GM21717 (cell line): Measurements from ENCODE around the gene PRKG1.

Experiments
- ATAC-seq: cut with Tn5 transposase; IDR thresholded peaks from one replicate; pipeline ENCODE4 v1.9.1; 2021; ENCODE audit warnings: mild to moderate bottlenecking, moderate library complexity; ENCODE audit not compliant: unreplicated experiment

Gene PRKG1

DNA sequence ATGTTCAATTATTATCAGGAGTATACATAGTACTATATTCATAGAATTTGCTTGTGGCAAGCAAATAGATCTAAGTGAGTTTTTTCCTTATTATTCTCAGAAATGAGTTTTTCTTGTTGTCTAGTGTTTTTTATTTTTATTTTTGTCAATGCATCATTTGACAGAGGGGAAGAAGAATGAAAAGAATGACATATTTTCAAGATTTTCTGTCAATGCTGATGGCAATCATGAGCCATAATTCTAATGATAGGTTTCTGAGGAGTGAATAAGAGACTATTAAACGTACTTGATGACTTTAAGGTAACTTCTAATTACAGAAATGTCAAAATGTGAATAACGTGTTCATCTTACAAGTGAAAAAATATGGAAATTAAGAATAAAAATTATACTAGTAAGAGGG lies 769.7 kb downstream of the PRKG1 start:
- no peak for ATAC-seq

DNA sequence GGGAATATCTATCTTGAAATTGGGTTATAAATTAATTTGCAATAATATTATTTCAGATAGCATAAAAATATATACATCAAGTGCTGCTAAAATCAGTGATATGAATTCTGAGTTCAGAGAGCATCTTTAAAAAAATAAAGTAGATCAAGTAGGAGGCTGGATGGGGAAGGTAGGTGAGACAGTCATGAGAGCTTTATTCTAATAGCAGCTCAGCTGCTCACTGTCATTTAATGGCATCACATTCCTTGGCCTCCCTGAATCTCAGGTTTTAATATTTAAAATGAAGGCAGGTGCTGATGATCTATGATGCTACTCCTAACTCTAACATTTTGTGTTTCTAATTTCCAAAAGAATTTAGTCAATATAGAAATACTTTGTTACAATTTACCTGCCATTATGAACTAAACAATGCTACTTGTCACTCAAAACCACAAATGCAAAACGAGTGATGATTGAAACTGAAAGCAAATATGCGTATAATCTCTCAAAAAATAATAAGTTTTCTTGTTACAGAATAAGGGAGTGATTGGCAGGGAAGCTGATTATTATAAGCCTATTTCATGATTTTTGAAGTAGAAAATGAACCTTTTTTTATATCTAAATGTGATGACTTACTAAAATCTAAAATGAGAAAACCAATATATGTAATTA lies 772.7 kb downstream of the PRKG1 start:
- ATAC-seq: peak; percentile 58

DNA sequence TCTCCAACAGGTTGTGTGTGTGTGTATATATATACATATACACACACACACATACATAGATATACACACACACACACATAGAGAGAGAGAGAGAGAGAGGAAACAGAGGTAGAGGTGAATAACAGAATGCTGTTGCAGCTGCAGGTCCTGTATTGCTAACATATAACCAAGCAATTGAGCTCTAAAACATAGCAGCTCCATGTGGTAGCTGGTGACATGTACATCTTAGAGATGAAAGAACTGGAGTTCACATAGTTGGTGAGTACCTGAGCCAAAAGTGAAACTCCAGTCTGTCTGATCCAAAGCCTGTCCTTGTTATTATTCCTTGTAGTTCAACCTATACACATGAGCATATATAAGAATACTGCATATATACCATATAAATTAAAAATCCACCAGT lies 778.0 kb downstream of the PRKG1 start:
- no peak for ATAC-seq

DNA sequence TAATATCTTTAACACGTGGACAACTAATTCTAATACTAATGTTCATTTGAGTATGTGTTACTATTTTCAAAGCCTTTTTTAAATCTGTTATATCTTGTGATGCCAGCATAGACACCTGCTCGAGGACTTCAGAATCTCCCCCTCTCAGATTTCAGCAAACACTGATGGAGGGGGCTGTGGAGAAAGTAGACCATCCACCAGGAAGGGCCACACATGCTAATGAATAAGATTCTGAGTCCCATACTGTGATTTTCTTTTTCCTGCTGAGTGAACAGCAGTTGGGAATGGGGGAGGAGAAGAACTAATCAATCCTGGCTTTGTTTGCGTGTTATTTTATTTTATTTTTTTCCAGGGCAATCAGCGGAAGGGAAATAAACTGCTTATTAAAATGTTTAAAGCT lies 783.0 kb downstream of the PRKG1 start:
- no peak for ATAC-seq

DNA sequence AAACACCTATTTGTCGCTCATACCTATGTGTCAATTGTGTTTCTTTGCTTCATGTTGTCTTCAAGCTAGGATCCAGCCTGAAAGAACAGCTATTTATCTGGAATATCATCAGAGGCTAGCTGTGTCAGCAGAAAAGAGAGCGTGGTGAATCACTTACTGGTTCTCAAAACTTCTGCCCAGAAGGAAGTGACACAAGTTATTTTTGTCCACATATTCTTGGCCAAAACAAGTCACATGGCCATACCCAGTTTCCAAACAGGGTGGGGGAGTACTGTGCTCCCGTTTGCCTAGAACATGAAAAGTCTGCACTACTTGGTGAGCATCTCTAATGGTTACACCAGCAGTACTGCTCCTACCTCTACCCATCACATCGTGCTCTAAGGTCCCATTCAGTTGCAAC lies 786.0 kb downstream of the PRKG1 start:
- peak; percentile 85 for ATAC-seq

DNA sequence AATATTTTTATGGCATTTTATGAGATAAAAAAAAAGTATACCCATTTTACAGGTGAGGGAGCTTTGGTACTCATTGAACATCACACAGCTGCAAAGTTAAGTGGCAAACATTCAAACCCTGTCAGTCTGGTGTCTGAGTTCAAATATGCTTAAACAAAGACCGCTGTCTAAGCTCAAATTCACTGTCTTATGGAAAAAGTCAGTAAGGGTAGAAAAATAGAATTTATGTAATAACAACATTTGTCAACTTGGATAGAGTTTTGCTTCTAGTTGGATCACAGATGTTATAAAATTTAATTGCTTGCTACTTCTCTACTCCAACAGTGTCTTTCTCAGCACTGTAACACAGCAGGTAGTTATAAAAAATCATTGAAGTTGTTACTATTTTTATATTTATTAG lies 786.8 kb downstream of the PRKG1 start:
- ATAC-seq: no peak

DNA sequence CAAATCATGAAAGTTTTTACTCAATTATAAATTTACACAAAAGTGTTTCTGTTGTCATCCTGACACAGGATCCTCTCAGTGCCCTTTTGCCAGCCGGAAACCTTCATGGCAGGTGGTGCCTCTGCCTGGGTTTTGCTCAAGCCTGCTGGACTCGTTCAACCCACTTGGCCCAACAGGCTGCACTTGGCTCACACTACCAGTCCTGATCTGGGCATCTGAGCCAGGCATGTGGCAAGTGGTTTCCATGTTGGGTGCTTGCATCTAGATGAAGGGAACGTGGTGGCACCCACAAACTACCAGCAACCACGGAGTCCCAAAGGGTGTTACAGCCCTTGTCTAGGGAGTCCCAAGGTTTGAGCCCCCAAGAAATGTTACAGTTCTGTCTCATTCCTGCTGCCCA lies 787.4 kb downstream of the PRKG1 start:
- no peak for ATAC-seq

DNA sequence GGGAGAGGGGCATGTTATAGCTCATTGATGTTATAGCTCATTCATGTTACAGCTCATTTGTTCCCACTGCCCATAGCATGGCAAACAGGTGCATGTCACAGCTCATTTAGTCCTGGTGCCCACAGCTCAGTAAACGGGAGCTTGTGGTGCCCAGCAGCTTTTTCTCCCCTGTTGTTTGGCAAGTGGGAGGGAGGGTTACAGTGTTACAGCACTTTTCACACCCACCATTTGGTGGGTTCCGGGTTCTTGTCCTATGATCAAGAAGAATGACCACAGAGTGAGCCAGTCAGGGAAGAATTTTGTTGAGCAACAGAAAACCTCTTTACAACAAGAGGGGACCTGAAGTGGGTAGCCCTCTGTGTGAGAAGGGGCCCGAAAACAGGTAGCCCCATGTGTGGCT lies 787.9 kb downstream of the PRKG1 start:
- ATAC-seq: no peak

DNA sequence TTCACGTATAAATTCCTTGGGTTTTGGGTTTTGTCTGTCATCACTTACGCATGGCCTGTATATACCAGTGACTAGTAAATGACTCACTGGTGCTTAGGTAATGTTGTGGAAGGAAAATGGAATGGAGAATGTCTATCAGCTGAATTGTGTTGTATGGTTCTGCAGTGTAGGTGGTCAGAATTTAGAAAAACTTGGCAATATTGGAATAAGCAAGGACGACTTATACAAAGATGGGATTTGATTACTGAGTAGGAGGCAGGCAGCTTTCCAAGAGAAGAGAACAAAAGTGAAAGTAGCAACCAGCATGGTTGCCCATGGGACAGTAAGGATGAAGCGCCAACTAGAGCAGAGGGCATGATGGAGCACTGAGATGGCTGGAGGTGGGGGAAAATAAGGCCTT lies 793.7 kb downstream of the PRKG1 start:
- ATAC-seq: no peak

DNA sequence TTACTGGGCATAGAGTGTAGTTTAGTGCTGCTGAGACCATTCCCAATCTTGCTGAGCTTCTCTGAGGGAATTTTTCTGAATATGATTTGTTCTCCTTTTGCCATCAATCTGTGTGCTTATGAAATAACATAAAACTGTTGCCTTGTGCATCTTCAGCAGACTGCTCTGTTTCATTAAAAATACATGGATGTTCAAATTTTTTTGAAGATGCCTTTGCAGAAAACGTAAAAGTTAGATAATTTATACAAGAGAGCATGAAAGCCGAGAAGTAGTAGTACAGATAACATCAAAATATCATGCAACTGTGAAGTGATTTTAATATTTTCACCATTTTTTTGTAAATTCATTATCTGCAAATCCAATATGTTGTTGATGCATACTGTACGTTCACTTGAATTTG lies 799.8 kb downstream of the PRKG1 start:
- no peak for ATAC-seq

DNA sequence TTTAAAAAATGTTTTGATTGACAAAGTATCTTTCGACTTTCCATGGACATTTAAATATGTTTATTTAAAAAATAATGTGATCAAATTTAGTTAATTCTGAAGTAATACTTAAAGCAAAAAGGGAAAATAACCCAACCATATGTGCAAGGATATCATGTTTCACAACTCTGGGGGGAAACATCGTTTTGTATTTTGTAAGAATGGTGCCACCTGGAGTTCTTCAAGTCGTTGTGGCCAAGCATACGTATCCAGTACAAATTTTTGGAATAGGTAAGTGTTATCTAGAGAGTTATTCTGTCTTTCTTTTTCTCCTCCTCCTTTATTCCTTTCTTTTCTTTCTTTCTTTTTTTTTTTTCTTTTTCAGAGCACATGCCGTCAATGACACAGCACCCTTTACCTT lies 801.3 kb downstream of the PRKG1 start:
- no peak for ATAC-seq

DNA sequence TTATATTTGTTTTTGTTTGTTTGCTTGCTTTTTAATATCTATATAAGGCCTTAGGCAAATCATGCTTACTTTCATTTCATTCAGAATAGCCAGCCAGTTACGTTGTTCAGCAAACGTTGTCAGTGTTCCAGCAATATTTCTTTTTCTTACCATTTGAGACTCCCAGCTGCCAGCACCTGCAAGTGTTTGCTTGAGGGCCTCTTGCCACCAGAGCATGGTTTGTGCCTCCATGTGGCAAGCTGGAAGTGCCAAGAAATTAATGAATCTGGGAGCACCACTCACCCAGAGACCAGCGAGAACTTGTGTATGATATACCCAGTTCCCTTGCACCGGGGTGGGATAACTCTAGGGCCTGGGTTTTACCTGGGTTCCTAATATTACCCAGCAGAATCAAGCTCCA lies 802.2 kb downstream of the PRKG1 start:
- no peak for ATAC-seq

DNA sequence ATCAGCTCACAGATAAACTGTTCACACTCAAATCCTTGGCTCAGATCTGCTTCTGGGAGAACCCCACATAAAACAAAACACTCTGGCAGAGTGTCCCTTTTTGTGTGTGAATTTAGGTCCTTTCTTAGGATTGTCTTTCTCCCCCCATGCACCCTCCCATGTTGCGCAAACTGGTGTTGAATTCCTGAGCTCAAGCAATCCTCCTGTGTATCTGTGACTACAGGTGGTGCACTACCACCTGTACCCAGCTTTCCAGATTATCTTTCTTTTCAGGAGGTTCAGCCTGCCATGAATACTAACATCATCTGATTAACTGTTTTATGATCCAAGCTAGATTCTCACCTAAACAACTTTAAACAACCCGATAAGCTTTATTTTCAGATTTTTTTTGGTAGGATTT lies 802.7 kb downstream of the PRKG1 start:
- ATAC-seq: no peak

DNA sequence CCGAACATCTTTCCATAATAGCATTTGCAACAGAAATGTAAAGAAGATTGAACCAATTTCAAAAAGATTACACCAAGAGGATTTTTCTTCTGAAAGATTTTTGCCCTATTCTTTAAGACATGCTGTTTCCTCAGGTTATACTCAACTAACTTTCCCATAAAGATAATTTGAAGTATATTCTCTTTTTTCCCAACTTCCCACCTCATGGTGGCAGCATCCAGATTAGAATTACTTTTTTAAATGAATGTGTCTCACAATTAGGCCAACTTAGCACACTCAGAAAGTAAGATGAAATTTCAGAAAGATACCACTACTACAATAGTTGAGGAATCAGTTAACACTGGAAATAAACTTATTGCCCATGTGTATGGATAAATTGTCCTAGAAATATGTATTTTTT lies 803.3 kb downstream of the PRKG1 start:
- ATAC-seq: no peak

DNA sequence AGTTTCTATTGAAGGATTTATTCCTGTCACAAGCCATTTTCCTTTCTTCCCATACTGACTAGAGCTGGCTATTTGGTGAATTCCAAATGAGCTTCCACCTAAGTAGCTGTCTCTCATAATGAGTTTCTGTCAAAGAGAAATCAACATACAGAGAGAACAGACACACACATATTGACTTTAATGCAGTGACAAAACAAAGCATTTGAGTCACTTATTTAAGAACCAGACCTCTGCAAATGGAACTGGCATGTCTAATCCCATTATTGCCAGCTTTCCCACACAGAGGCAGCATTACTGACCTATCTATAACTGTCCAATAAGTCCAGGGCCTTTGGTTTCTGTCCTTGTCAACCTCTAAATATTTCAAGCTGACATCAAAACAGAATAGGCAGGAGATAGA lies 804.4 kb downstream of the PRKG1 start:
- ATAC-seq: peak; percentile 3

DNA sequence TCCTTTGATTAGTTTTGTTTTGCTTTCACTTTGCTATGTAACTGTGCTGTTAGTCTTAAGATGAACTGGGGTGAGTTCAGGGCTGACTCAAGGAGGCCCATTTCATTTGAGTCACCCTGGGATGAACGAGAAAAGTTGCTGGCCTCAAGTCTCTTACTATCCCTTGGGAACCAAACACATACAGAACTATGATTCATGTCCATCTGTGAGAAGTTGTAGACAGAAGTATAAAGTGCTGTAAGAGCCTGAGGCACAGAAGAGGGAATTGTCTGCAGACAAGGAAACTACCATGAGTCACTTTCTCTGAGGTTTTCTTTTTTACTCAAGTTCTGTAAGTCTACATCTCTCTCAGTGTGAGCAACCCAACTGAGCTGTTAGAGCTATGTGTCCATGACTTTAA lies 805.0 kb downstream of the PRKG1 start:
- peak; percentile 95 for ATAC-seq

DNA sequence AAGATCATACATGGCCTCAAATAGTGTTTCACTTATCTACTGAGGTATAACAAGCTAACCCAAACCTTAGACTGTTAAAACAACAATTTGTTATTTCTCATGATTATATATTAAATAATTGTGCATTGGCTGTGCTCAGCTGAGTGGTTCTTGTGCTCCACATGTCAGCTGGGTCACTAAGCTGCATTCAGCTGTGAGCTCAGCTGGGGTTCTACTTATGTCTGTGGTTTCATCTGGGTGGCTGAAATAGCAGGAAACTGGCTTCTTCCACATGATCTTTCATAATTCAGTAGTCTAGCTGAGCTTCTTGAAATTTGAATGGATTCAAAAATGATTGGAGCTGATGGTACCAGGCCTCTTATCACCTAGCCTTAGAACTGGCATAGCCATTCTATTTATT lies 806.9 kb downstream of the PRKG1 start:
- no peak for ATAC-seq

DNA sequence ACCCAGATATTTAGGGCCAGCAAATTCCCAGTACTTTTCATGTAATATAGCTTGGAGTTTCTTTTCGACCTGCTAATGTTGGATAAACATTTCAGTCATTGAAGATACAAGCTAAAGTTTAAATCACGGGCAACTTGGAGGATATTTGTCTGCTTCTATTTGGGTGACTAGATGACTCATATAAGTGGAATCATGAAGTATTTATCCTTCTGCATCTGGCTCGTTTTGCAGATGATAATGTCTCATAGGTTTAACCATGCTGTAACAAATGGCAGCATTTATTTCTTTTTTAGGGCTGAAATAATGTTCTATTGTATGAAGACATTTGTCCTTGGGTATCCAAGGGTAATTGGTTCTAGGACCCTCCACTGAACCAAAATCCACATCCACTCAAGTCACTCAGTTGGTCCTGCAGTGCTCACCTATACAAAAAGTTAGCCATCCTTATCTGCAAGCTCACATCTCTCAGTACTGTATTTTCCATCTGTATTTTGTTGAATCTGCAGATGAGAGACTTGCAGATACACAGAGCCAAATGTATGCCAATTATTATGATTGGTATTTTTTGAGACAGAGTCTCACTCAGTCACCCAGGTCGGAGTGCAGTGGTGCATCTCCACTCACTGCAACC lies 812.3 kb downstream of the PRKG1 start:
- no peak for ATAC-seq

DNA sequence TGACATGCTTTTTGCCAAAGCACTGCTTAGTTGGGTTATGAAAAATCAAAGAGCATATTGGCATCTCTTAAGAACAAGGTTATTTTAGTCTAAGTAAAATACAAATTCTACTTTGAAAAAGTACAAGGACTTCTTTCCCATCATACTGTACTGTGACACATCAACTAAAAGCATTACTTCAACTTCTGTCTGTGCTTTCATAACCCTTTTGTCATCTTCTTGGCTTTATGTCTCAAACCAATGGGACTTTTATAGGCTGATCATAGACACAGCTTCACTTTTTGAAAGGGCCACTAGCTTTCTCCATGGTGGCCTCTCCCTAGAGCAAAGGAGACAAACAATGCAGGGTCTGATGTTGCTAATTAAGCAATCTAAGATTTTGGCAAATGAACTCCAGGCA lies 814.0 kb downstream of the PRKG1 start:
- no peak for ATAC-seq

DNA sequence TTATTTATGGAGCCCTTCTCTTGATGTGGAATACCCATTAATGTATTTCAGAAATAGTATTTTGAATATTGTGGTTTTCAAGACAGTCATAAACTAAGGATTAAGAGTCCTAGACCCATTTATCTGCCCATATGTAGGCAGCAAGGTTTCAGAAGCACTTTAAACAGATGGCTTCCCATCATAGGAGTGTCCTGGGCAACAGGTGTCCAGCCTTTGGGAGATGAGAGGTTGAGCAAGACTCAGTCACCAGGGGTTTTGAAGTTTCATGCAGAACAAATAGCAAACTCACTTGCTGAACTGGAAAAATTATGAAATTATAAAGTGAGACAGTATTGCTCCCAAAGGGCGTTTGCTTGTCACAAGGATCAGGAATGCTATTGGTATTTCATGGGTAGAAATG lies 818.0 kb downstream of the PRKG1 start:
- ATAC-seq: no peak

DNA sequence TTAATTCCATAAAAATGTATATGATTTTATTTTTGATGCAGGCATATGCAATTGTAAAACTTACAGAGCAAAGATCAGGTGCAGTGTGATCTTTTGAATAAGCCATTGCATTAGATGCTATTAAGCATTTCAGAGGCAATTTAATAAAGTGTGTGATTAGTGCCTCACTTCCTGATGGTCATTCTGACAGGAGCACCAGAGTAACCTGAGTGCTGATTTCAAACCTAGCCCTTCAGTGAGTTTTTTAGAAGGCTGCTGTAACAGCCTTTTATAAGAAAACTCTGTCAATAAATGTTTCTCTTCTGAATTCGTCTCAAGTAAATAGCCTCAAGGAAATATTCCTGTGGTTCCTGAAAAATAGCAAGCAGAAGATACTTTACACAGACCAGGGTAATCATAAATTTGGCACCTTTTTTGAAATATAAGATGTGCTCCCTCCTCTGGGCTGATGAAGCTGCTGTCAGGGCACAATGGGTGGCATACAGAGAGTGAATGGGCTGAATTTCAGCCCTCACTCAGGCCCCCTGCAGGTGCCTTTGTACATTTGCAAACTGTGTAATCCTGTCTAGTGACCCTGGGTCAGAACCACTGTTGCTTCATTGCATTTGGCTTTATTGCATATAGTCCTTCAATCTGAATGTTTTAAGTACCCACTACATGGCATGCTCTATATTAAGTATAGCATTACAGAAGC lies 818.8 kb downstream of the PRKG1 start:
- no peak for ATAC-seq

DNA sequence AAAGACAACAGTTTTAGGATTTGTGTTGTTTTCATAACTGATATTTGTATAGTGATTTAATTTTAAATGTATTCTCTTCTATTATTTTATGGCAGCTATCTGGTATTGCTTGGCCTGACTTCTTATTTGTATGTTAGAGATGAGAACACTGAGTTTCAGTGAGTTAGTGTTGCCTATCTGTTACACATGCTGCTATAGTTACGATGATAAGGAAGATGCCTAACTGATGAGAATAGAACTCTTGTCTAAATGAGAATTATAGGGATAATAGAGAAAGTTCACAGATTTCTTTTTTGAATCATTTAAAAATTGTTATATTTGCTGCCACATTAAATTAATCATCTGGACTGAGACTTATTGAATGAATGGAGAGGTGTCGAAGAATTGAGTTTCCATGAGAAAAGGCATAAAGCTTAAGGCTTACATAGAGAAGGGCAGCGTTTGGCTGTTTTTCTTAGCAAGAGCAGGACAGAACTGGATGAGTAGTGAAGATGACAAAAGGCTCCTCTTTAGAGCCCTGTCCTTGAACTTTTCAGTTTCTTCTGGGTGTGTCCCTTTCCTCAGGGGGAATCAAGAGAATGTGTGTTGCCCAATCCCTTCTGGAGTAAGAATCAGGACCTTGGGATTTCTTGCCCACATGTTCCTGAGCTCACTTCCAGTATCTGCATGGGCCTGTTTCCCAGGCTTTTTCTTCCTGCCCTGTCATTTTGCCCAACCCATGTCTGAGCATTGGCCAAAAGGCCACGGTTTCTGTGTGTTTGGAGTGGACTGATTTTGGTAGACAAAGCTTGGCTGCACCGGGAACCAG lies 820.7 kb downstream of the PRKG1 start:
- ATAC-seq: no peak
